Activated naive CD4-positive, alpha-beta T cell (primary cell): ENCODE measurements around the gene WDR6.

Experiments
- DNase-seq, 4 experiments: peaks; one replicate each; lab custom pipeline; 2025; lab: John Stamatoyannopoulos, UW

WDR6 gene, protein sequence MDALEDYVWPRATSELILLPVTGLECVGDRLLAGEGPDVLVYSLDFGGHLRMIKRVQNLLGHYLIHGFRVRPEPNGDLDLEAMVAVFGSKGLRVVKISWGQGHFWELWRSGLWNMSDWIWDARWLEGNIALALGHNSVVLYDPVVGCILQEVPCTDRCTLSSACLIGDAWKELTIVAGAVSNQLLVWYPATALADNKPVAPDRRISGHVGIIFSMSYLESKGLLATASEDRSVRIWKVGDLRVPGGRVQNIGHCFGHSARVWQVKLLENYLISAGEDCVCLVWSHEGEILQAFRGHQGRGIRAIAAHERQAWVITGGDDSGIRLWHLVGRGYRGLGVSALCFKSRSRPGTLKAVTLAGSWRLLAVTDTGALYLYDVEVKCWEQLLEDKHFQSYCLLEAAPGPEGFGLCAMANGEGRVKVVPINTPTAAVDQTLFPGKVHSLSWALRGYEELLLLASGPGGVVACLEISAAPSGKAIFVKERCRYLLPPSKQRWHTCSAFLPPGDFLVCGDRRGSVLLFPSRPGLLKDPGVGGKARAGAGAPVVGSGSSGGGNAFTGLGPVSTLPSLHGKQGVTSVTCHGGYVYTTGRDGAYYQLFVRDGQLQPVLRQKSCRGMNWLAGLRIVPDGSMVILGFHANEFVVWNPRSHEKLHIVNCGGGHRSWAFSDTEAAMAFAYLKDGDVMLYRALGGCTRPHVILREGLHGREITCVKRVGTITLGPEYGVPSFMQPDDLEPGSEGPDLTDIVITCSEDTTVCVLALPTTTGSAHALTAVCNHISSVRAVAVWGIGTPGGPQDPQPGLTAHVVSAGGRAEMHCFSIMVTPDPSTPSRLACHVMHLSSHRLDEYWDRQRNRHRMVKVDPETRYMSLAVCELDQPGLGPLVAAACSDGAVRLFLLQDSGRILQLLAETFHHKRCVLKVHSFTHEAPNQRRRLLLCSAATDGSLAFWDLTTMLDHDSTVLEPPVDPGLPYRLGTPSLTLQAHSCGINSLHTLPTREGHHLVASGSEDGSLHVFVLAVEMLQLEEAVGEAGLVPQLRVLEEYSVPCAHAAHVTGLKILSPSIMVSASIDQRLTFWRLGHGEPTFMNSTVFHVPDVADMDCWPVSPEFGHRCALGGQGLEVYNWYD

DNA sequence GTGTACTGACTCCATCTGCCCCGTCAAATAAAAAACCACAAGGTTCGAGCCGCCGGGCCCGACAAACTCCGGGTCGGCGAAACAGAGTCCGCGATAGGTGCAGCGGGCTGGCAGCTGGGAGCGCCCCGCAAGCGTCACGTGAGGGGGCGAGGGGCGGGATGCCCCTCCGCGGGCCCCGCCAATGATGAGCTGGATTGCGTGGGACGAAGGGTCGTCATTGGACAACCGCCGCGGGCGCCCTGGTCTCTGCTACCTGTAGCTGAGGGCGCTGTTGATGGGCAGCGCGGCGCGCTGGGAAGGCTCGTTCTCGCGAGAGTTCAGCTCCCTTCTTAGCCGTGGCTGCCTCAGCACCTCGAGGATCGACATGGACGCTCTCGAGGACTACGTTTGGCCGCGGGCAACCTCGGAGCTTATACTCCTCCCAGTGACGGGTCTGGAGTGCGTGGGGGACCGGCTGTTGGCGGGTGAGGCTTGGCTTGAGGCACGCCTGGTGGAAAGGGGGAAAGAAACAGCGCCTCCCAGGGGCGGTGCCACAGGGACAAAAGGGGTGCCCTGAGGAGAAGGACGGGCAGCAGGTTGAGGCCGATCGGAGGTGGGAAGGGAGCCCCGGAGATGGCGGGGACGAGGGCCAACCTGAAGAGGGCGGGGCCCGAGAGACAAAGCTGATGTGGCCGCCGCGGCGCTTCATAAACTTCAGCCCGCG, at the start of gene WDR6:
Gene WDR6, plus strand, starts transcription at position 324 of the 703 bp plus-strand sequence. Its CDS starts 41 bp downstream, at position 365.
- peak; percentile 84 to 96 (median 92) for DNase-seq

DNA sequence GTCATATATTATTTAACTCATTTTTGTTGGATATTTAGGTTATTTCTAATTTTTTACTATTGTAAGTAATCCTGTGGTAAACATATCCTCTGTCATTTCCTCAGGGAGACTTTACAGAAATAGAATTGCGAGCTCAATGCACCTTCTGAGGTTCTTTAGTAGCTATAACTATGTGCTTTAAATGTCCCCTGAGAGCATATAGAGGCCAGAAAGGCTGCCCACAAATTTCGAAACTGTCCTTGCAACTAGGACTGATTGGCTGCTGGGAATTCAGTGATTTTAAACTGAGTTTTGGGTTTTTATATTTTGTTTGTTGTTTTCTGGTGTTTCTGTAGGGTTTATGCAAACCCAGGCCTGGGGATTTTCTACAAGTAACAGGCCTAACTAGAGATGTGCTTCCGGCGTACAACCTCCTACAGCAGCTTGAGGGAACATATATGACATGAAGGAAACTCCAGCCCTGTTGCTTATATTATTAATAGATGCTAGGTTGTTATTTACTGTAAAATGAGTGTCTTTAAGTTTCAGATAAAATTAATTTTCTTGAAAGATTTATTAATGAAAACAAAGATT, 46.3 kb upstream of the WDR6 start:
- no peak for DNase-seq

DNA sequence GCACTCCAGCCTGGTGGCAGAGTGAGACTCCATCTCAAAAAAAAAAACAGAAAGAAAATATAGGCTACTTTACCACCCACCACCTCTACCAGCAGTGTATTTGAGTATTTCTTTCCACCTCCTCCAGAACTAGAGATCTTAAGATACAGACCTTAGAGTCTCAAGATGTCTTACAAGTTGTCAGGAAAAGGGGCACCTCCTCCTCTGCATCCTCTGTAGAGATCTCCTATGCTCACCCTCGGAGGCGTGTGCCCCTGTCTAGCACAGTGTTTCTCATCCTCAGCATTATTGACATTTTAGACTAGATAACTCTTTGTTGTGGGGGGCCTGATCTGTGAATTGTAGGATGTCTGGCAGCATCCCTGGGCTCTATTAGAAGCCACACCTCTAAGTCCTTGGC, 44.9 kb upstream of the WDR6 start:
- no peak for DNase-seq

DNA sequence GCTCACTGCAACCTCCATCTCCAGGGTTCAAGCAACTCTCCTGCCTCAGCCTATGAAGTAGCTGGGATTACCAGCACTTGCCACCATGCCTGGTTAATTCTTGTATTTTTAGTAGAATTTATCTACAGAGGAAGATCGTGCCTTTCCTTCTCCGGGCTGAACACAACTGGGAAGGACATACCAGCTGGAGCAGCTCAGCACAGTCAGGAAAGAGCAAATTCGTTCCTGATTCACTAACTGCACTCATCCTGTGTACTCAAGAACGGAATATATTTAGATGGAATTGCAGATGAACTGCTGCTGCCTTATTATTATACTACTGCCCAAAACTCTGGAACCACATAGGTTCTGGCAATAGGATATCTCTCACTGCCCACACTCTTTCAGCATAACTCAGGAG, 44.3 kb upstream of the WDR6 start:
- DNase-seq = no peak

DNA sequence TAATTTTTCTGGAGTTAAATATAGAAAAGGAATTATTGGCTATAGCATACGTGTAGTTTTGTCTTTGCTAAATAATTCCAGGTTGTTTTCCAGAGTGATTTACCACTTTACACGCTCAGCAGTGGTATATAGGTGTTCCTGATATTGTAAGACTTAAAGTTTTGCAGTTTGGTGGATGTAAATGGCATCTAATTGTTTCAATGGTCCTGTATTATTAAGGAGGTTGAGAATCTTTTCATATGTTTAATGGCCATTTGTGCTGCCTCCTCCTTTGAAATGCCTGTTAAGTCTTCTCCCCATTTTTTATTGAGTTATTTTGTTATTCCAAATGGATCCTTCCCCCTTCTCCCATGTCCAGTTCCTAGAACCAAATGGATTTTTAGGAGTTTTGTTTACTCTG, 43.6 kb upstream of the WDR6 start:
- no peak for DNase-seq

DNA sequence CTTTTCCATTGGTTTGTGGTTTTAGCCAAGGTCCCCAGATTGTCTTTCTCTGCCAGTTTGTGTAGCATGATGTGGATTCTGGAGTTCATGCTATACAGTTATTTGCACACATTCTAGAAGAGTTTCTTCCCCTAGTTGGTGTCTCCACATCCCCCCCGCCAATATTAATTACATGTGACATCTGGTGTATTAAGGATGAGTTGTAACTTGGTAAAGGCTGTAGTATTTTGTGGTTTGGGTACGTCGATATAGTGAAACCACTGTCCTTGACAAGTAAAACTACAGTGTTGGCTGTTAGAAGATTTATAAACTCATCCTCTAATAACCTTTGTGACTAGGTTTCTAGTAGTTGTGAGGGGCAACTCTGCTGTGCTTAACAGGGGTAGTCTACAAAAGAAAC, 40.8 kb upstream of the WDR6 start:
- no peak for DNase-seq

DNA sequence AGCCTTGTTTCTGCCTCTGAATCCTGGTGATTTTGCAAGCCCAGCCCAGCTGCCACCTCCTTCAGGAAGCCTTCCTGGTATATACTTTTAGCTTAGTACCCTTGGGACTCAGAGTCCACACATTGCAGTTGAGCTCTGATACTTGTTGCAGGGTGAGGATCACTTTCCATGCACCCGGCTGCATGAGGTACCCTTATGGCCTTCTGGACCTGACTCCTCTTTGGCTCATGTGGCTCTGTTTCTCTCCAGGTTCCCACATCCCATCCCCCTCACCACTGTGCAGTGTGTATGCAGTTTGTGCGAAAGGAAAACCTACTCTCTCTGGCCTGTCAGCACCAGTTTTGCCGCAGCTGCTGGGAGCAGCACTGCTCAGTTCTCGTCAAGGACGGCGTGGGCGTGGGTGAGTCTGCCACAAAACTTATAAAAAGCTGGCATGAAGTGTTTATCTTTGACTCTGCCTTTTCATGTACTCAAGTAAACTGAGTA, 40.3 kb upstream of the WDR6 start:
- no peak for DNase-seq

DNA sequence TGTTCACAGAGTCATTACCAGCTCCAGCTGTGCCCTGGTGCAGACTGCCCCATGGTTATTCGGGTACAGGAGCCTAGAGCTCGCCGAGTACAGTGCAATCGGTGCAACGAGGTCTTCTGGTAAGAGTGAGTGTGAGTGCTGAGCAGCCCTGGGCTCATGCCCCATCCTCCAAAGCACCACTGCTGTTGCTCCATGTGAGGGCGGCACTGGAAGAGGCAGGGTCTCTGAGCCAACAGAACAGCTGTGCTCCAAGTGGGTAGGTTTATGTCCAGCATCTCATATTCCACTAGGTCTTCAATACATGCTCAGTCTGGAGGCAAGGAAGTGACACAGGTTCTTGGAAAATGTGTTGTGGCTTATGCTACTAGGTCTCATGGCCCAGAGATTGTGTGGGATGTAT, 36.6 kb upstream of the WDR6 start:
- no peak for DNase-seq

DNA sequence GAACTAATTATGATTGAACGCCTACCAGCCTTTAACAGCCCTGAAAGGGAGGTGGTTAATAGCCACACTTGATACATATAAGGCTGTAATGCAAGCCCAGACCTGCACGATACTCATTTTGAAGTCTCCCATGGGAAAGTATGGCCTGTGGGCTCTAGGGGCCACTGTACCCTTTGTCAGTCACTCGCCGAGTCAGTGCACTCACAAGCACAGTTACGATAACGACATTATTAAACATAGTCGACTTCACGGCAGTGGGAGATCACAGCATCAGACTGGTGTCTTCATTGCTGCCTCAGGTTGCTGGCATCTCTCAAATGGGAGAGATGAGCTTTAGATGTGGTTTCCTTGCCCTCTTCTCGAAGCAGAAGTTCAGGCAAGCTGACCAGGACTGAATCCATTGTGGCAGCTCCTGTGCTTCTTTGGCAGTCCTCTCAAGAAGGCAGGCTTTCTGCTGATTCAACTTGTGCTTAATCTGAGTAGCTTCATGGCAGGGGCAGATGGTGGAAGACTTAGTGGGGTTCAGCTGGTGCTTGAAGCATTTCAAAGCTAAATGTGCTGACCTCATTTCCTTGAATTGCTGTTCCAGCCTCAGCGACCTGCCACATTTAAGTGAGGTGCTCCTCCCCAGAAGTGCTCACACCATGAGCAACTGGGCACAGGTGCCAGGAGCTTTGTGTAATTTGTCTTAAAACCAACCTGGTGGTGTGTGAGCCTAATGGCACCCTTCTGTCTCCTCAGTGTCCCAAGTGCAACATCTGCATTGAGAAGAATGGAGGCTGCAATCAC, 32.9 kb upstream of the WDR6 start:
- no peak for DNase-seq

DNA sequence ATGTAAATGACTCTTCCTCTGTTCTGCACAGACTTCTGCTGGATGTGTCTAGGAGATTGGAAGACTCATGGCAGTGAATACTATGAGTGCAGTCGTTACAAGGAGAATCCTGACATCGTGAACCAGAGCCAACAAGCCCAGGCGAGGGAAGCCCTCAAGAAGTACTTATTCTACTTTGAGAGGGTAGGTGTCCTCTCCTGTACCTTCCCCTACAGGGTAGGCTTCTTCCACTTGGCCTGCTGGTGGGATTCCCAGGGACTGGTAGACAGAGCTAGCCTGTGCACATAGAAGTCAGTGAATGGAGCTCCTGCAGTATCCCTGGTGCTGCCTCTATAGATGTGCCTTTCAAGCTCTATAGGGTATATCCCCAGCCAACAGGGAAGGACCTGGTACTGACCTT, 27.7 kb upstream of the WDR6 start:
- no peak for DNase-seq

DNA sequence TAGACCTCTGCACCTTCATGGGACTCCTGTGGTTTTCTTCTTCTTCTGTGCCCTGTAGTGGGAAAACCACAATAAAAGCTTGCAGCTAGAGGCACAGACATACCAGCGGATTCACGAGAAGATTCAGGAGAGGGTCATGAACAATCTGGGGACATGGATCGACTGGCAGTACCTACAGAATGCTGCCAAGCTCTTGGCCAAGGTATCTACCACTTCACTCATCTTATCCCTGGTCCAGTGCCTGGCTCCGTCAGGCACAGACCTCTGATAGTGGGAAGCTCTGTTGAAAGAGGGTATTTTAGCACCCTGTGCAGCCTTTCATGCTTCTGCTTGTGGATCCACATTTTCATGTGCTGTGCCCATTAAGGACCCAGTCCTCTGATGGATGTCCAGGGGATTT, 26.9 kb upstream of the WDR6 start:
- no peak for DNase-seq

DNA sequence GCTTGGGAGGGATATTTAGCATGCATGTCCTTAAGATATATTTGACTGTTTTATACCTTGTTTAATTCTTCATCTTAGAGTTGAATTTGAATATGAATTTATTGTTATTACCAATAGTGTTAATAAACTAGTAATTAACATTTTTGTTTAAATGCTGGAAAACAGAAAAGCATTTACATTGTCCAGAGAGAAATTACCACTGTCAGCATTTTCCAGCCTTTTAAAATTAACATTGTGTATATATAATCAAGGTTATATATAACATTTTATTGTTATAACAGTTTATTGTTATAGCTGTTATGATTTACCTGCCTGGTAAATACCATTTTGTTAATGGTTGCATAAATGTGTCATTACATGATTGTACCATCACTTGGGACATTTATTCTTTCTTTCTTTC, 25.2 kb upstream of the WDR6 start:
- no peak for DNase-seq

DNA sequence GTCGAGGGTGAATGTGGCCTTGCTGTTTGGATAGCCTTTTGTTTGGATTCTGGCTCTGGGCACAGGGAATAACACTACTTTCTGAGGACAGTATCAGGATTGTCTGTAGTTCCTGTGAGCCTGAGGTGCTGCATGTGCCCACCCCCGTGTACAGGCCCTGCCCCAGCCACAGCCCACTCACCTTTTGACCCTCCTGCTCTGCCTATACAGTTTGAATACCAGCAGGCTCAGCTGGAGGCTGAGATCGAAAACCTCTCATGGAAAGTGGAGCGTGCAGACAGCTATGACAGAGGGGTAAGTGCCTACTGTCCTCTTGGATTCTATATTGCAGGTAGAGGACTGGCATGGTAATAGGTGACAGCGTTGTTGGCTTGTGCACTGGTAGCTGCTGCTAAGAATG, 24.5 kb upstream of the WDR6 start:
- no peak for DNase-seq

DNA sequence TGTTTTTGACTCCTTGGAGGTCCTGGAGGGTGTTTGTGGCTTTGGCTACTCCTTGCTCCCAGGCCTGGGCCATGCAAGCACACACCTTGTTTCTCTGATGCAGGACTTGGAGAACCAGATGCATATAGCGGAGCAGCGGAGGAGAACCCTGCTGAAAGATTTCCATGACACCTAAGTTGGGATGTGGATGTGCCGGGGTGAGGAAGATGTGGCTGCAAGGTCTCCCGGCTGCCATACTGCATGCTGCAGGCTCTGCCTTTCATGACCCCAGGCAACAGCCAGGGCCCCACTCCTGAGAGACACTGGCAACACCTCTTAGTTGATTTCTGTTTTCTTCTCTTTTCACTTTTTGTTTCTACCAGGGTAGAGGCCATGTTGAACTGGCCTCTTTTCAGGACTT, 24.1 kb upstream of the WDR6 start:
- DNase-seq = no peak

DNA sequence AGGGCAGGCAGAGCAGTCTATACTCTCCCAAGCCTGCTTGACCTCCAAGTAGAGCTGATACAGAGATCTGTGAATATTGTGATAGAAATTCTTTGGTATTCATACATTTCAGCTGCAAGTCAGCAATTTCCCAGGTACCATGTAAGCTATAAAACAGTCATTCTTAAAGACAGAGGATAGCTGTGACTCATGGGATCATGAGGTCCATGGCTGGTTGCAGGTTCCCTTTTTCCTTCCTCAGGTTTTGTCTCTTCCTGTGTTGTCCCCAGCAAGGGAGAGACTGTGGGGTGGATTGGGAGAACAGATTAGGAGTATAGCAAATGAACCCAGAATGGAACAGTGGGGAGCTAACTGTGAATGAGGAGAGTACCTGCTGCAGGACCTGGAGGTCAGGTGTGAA, 22.5 kb upstream of the WDR6 start:
- DNase-seq = no peak

DNA sequence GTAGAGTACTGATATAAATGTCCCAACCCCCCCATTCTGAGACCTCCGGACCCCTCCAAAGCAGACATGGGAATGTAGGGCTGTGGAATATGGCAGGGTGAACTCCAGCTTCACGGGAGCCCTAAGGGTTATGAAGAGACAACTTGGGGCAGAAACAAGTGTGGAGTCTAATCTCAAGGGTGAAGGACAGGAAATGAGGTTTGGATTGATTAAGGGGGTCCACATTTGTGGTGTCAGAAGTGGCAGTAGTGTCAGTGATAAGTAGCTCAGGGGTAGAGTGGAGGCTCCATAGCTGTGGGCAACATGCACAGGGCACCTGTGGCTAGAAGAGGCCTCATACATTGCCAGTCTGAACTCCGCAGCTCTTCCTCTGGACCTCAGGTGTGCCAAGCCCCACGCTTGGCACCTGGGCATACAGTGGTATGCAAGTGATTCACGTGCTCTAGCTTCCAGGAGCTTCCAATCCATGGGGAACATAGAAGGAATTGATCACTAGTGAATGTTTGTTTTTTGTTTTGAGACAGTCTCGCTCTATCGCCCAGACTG, 21.3 kb upstream of the WDR6 start:
- no peak for DNase-seq

DNA sequence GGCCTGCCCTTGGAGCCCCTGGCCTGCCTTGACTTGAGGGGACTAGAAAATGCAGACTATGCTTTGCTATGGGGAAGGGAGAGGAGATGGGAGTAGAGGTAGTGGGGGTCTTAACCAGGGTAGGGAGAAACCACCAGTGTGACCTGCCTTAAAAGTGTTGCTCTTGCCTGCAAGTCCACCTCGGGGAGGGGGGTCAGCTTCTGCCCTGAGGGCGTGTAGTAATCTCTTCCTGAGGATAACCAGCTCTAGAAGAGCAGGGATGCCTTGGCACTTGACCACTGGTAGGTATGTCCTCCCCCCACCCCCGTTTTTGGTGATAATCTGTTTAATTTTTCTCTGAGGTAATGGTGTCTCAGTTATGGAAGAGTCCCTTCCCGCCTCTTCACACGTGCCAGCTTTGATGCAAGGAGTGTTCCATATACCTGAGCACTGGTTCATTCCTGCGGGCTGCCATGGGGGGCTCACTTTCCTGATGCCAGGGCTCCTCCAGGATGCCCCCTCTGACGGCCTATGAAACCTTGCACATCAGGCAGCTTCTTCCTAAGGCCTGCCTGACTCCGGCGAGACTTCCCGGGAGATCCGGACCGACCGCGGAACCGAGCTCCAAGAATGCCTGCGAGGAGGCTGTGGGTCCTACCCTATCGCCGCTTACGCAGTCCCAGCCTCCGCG, 17.9 kb upstream of the WDR6 start:
- DNase-seq = no peak

DNA sequence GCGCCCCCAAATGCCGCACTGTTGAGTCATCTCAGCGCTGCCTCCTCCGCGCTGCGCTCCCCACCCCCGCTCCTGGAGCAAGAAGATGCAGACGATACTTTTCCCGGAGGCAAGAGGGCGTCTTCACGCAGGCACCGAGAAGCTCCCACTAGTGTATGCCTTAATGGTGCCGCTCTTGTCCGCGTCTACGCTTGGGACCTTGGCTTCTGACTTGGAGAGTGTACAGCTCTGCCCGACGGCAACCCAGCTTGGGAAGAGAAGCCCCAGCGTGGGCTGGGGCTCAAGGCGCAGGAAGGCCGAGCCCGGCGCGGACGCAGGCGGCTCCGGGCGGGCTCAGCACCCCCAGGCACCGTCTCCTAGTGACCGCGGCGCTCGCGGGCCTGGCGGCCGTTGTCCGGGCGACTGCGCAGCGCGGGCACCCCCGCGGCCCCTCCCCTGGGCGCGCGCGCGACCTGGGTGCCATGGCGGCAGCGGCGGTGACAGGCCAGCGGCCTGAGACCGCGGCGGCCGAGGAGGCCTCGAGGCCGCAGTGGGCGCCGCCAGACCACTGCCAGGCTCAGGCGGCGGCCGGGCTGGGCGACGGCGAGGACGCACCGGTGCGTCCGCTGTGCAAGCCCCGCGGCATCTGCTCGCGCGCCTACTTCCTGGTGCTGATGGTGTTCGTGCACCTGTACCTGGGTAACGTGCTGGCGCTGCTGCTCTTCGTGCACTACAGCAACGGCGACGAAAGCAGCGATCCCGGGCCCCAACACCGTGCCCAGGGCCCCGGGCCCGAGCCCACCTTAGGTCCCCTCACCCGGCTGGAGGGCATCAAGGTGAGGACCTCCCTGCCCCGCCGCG, 17.2 kb upstream of the WDR6 start, which contains the start of gene P4HTM:
Gene P4HTM, plus strand, starts transcription at position 446 of the 840 bp plus-strand sequence. Its CDS starts 16 bp downstream, at position 462.
- peak in 3 of 4 experiments; percentile 43 to 60 (median 51) for DNase-seq
